Measurements from ENCODE around the gene LRRC40.

Gene LRRC40

GRCh38 chr1:70115315-70115714 lies 90.1 kb downstream of the LRRC40 start:
- no peak for DNase-seq (ENCODE audit: low spot score)

DNA sequence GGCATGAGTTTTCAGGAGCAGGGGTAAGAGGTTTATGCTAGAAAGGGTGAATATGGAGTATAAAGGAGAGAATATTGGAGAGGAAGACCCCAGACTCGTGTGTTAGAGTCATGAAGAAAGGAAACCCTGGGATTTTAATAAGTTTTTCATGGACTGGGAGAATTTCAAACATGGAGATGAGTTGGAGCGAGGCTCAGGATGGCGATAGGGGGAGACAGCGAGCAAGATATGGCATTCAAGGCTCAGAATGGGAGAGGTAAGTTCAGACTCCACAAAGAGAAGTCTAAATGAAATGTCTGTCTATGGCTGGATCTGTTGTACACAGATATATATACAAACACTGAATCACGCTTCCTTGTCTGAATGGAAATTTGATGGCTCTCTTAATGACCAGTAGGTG lies 92.5 kb downstream of the LRRC40 start:
- no peak for DNase-seq (ENCODE audit: low spot score)

GRCh38 chr1:70109241-70109640 lies 96.1 kb downstream of the LRRC40 start:
- DNase-seq (ENCODE audit: low spot score), result no peak

DNA sequence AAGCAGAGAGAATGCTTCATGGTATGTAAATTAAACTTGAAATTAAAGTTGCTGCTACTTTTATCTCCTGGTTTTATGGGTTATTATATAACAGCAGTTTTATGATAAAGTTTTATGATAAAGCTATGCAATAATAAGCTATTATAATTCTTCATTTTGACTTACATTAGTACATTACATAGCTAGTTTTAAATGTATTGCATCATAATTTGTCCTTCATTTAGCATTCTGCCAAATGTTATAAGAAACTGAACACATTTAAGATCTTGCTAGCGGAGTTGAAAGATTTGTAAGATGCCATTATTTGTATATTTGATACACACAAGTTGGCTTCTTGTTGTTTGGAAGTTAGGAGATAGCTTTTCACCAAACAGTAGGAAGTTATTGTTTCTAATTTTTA lies 101.6 kb downstream of the LRRC40 start:
- DNase-seq (ENCODE audit: low spot score), result no peak

DNA sequence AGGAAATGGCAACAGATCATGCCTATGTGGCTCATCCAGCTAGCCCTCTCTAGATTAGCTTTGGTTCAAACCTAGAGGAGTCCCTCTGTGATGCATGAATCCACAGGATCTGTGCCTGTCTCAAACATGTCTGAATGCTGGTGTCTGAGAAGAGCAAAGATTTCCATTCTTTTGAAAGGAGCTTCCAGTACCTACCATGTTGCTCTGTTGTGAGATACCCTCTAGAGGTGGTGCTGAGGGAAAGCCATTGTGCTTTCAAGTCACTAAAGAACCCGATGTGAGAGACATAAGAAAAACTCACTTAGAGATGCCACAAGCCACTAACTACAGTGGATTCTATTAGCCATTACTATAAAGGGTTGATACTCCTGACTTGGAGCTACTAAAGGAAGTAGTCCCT lies 103.6 kb downstream of the LRRC40 start:
- DNase-seq (ENCODE audit: low spot score), result no peak

DNA sequence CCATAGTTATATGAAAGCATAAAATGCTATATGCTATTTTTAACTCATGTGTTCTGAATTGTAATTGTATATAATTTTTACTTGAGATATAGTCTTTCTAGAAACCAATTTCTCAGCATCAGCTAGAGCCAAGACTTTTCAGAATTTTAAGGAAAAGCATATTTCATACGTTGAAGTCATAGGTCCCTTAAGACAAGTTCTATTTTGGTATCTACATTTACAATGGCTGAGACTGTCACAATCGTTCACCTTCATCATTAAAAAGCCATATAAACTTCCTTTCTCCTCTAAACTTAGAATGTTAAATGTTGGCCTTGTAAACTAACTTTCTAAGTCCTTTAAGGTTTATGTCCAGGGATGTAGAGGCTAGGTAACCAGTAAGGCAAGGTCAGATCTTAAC lies 104.1 kb downstream of the LRRC40 start:
- no peak for DNase-seq (ENCODE audit: low spot score)
